SKM-1 treated with dmso at 0.1 percent for 144 hours (cell line): ENCODE data around the gene C12orf75.
"Not testable (repeated sequence)": the region's sequence is repeated elsewhere in the genome, so short reads cannot be mapped to it uniquely, and the experiment has no call there.

Source experiments
- DNase-seq: peaks from one replicate; lab custom pipeline; 2025; ENCODE audit not compliant: unreplicated experiment; lab: John Stamatoyannopoulos, UW

C12orf75 gene

GRCh38 chr12:105330283-105330930 is at the start of gene C12orf75:
C12orf75 (plus strand) TSS chr12:105330691; CDS start chr12:105330892, 201 bp downstream.
- DNase-seq: peak; percentile 38

DNA sequence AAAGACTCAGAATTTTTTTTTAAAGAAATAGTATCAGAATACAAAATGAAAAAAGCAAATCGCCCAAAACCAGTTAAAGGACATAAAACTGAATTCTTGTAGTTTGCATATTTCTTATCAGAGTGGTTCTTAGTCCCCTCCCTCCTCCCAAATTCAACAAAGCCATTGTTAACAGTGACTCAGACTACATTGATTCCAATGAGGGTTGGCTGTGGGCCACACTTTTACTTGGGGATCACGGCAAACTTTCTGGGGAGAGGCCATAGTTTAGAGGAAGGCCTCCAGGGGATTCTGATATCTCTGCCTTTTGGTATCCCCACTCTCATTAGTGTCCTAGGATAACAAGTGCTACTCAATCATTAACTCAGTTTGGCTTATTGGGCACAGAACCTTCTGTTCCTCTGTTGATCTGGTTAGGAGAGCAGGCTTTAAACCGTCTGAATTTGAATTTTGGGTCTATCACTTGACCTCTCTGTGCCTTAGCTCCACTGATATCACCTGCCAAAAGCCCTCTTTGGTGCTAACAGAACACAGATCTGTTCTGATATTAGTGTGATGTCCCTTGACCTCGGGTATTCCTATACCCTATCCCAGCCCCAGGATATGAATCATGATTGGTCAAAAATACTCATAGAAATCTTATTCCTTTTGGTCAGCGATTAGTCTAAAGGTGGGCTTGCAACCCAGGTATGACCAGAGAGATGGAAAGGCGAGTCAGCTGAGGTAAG is 49.4 kb upstream of the C12orf75 start:
- no peak for DNase-seq

DNA sequence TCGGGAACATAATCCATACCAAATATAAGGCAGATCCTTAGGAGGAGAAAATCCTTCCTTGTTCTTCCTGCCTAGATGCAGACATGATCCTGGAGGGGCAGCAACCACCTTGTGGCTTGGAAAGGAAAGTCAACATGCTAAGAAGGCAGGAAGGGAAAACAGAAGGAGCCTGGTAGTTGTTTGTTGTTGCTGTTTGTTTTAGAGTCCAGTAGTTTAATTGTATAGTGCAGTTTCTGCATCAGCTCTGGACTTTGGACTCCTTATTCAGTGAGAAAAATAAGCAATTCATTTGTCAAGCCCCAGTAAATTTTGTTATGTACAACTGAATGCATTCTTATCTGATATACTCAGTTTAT is 48.8 kb upstream of the C12orf75 start:
- DNase-seq: no peak

- no peak for DNase-seq
Observed at GRCh38 chr12:105285378-105285777, 45.1 kb upstream of the C12orf75 start.

- DNase-seq: no peak
Observed at GRCh38 chr12:105287408-105287807, 43.1 kb upstream of the C12orf75 start.

GRCh38 chr12:105288311-105288996 is 42.0 kb upstream of the C12orf75 start:
- DNase-seq: no peak

GRCh38 chr12:105289114-105289904 is 41.2 kb upstream of the C12orf75 start:
- no peak for DNase-seq

GRCh38 chr12:105291531-105291930 is 39.0 kb upstream of the C12orf75 start:
- DNase-seq: no peak

DNA sequence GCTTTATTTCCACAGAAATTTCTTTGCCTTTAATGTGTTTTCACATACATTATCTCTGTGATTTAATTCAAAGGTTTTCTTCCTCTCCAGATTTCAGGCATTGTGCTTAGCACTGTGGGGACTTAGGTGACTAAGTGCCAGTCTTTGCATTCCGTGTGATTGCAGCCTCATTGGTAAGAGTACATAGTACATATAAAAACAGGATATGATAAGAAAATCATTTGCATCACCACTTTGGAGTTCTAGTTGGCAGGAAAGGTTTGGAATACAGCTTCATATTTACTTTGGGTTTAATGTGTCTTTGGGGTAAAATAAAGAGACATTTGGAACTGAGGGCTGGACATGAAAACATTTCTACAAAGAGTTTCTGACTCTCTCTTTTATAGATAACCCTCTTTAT is 37.8 kb upstream of the C12orf75 start:
- DNase-seq: no peak

DNA sequence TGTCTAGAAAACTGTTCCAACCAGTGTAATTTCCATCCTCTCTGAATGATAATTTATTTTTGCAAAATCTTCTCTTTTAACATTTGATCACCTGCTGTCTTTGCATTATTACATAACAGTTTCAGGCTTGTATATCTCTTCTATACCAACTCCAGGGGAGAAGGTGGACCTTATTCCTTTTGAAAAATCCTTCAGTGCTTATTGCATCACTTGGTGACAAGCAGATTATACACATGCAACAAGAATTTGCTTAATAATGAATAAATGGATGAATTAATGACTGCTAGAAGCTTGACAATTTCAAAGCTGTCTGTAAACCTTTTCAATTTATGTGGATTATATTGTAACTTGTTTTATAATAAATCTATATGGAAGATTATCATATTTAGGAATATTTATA is 37.3 kb upstream of the C12orf75 start:
- DNase-seq: no peak

GRCh38 chr12:105294161-105294560 is 36.3 kb upstream of the C12orf75 start:
- DNase-seq: no peak

GRCh38 chr12:105294886-105295479 is 35.5 kb upstream of the C12orf75 start:
- no peak for DNase-seq

- DNase-seq: no peak
Observed at GRCh38 chr12:105296116-105297089, 34.1 kb upstream of the C12orf75 start.

DNA sequence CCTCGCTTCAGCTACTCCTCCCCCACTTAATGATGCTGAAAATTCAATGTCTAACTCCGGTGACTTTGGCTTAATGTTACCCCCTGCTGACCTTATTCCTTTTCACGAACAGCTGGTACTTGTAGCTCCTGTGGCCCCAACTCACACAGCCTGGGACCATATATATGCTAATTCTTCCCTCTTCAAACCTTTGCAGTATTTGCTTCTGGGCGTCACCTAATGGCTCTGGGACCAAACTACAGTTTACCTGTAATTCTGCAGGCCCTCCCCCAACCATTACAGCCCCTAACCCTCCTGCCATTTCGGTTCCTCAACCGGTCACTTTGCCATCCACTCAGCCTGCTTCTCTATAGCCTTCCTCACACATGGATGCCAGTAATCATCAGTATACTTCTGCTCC is 29.6 kb upstream of the C12orf75 start:
- DNase-seq: no peak

DNA sequence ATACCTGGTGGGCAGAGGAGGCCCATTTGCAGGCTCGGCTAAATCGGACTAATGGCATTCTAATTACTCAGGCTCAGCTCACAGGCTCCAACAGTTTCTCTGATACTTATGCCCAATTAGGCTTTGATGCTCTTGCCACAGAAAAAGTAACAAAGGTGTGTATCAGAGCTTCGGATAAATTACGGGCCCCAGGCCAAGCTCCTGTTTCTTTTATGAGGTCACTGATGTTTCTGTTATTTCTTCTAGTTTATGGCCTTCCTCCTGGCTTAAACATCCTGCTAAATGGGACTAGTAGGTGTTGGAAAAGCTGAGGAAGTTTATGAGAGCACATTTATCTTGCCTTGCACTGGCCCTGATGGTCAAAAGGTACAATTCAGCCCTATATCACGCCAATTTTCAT is 28.8 kb upstream of the C12orf75 start:
- DNase-seq: no peak

- not testable (repeated sequence) for DNase-seq
Observed at GRCh38 chr12:105302986-105303385, 27.5 kb upstream of the C12orf75 start.

GRCh38 chr12:105304626-105305025 is 25.9 kb upstream of the C12orf75 start:
- DNase-seq: not testable (repeated sequence)

DNA sequence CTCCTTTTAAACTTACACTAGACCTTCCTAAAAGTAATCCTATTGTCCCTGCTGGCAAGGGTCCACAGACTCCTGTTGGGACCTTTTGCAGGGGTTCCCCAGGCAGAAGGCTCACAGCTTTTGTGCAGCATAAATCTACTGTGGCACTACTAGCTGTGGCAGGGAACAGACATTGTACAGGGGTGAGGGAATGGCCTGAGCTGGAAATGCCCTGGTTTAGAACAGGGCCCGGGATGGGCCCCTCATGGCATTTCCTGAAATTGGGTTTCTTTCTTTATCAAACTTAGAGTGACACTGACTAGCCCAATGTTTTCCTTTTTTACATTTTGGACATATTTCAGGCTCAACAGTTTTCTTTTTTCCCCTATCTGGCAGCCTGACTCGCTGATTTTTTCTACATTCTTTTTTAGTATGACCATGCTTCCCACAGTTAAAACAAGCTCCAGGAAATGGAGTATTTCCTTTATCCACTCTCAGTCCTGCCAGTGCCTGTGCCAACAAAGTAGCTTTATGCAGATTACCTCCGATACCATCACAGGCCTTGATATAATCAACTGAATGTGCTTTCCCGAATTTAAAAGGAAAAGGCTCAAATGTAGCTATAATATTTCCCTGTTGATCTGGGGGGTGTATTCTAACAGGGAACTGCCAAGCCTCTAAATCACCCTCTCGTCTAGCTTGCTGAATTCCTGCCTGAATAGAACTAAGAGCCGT is 22.7 kb upstream of the C12orf75 start:
- DNase-seq: not testable (repeated sequence)

DNA sequence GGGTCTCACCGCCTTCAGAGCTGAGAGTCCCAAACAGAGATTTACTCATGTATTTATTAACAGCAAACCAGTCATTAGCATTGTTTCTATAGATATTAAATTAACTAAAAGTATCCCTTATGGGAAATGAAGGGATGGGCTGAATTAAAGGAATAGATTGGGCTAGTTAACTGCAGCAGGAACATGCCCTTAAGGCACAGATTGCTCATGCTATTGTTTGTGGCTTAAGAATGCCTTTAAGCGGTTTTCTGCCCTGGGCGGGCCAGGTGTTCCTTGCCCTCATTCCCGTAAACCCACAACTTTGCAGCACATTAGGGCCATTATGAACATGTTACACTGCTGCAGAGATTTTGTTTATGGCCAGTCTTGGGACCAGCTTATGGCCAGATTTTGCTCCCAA is 21.7 kb upstream of the C12orf75 start:
- DNase-seq: not testable (repeated sequence)
